Caco-2 (cell line): ENCODE data around the gene SPTB. TPM values are rescaled to one million over a fixed set of nuclear protein-coding genes. Genes with fewer than 3 reads are reported as not detected.

Experiments used
- BruUV-seq: library from RNA; stranded (reverse); fragments of 400-500 nt; replicated peaks from 2 replicates; lab custom pipeline; 2021; lab: Mats Ljungman, UMichigan
- CTCF ChIA-PET: fragments of 300-600 bp; sonication (Branson Sonifier 250); formaldehyde crosslinking; loops from one replicate; lab custom pipeline; 2022; ENCODE audit warnings: antibody characterized with exemption; lab: Charles Lee
- POLR2A ChIA-PET: fragments of 300-600 bp; sonication (Branson Sonifier 250); formaldehyde crosslinking; loops from one replicate; lab custom pipeline; 2022; ENCODE audit warnings: antibody characterized with exemption; lab: Charles Lee
- DNase-seq, 2 experiments: peaks; one replicate each; pipeline versions ENCODE4 v3.0.0 to v3.0.0-alpha.2; 2020 to 2022
- H3K27me3 ChIP-seq: replicated peaks from 2 replicates; pipeline ENCODE4 v1.6.0; 2011; ENCODE audit warnings: low read length; ENCODE audit not compliant: control insufficient read depth, insufficient read depth
- H3K36me3 ChIP-seq: 2 replicates; pipeline ENCODE4 v1.5.1; 2011; ENCODE audit warnings: low read length; ENCODE audit not compliant: control insufficient read depth, insufficient read depth
- H3K4me1 ChIP-seq: fragments of 250-450 bp; sonication (Bioruptor Pico); 2 replicates; pipeline ENCODE4 v1.5.1; 2020; ENCODE audit warnings: mild to moderate bottlenecking
- H3K4me3 ChIP-seq: 2 replicates; pipeline ENCODE4 v1.5.1; 2011; ENCODE audit warnings: low read depth, mild to moderate bottlenecking, control low read depth, low read length
- H3K9me3 ChIP-seq: fragments of 250-450 bp; sonication (Bioruptor Pico); 2 replicates; pipeline ENCODE4 v1.5.1; 2020; ENCODE audit warnings: mild to moderate bottlenecking, moderate library complexity
- H3K27ac Mint-ChIP-seq: one replicate; pipeline ENCODE4 v1.8.0; 2022; ENCODE audit warnings: mixed read lengths; ENCODE audit not compliant: unreplicated experiment
- H3K27me3 Mint-ChIP-seq: one replicate; pipeline ENCODE4 v1.8.0; 2022; ENCODE audit warnings: mixed read lengths; ENCODE audit not compliant: insufficient read depth, unreplicated experiment
- H3K36me3 Mint-ChIP-seq: one replicate; pipeline ENCODE4 v1.8.0; 2022; ENCODE audit warnings: mild to moderate bottlenecking, mixed read lengths; ENCODE audit not compliant: insufficient read depth, unreplicated experiment
- H3K4me1 Mint-ChIP-seq: one replicate; pipeline ENCODE4 v1.8.0; 2022; ENCODE audit warnings: low read depth, mixed read lengths; ENCODE audit not compliant: unreplicated experiment
- H3K4me3 Mint-ChIP-seq: one replicate; pipeline ENCODE4 v1.8.0; 2022; ENCODE audit warnings: mild to moderate bottlenecking, moderate library complexity, mixed read lengths; ENCODE audit not compliant: unreplicated experiment
- H3K9me3 Mint-ChIP-seq: one replicate; pipeline ENCODE4 v1.8.0; 2022; ENCODE audit warnings: mixed read lengths; ENCODE audit not compliant: unreplicated experiment
- CTCF ChIP-seq, 2 experiments: fragments of 200-600 bp in 1 of 2; IDR thresholded peaks; 1 replicate in 1 of 2; 2 replicates in 1 of 2; pipeline versions ENCODE4 v1.5.1 to v1.8.0; 2011 to 2022; ENCODE audit warnings: antibody characterized with exemption in 1 of 2, control low read depth in 1 of 2, inconsistent platforms in 1 of 2, low read depth in 1 of 2, low read length in 1 of 2, mild to moderate bottlenecking in 1 of 2, moderate library complexity in 1 of 2; ENCODE audit not compliant: insufficient read depth in 1 of 2, severe bottlenecking in 1 of 2, unreplicated experiment in 1 of 2
- intact Hi-C: fragments of 100-400 bp; cut with micrococcal nuclease; formaldehyde crosslinking; loops from one replicate; pipeline ENCODE4 v1.10.0; 2022; ENCODE audit not compliant: unreplicated experiment
- total RNA-seq: library from RNA; stranded (reverse); gene quantifications from 2 replicates; pipeline ENCODE4 v1.2.3, GENCODE V29; 2022

Gene SPTB
- total RNA-seq, 1 experiment from 2014 or later = 1.7 TPM

GRCh38 chr14:64753374-64753773 is 126.3 kb downstream of the SPTB start:
- H3K9me3 Mint-ChIP-seq = no peaks in the 10 kb centered on the region
- no peak overlapping the region for H3K4me3 Mint-ChIP-seq
- no peaks in the 10 kb centered on the region for H3K27me3 Mint-ChIP-seq
- intact Hi-C loops = loop anchor here (10.0 kb wide), 1 partner anchor 249 kb away; the partner anchor contains the start of genes ZBTB1 and ZBTB25
- CTCF ChIA-PET = no interaction called here
- Histone ChIP-seq H3K27me3 (no peaks in the 10 kb centered on the region), H3K4me3 (no peak overlapping the region), H3K4me1 (peaks cover 42% of the 10 kb centered on the region), H3K9me3 (no peaks in the 10 kb centered on the region), H3K36me3 (peaks cover 1% of the 10 kb centered on the region)
- H3K36me3 Mint-ChIP-seq = peaks cover 82% of the 10 kb centered on the region
- no TSS peak for BruUV-seq
- TF ChIP-seq CTCF (IDR thresholded peaks at IDR 0.05; ENCODE audit: insufficient read depth in 1 of 2, low read depth in 1 of 2, low read length in 1 of 2, severe bottlenecking in 1 of 2, unreplicated experiment in 1 of 2) = no peak
- peak overlapping the region; percentile 92 for H3K27ac Mint-ChIP-seq
- no peak for DNase-seq
- peaks cover 35% of the 10 kb centered on the region for H3K4me1 Mint-ChIP-seq
- POLR2A ChIA-PET = no interaction called here

- Histone ChIP-seq H3K4me3 (no peak overlapping the region), H3K9me3 (no peaks in the 10 kb centered on the region), H3K36me3 (peaks cover 1% of the 10 kb centered on the region), H3K4me1 (peaks cover 38% of the 10 kb centered on the region), H3K27me3 (no peaks in the 10 kb centered on the region)
- CTCF ChIA-PET = no interaction called here
- no peak overlapping the region for H3K27ac Mint-ChIP-seq
- H3K9me3 Mint-ChIP-seq = no peaks in the 10 kb centered on the region
- POLR2A ChIA-PET = no interaction called here
- H3K36me3 Mint-ChIP-seq = peaks cover 81% of the 10 kb centered on the region
- DNase-seq = no peak
- no peaks in the 10 kb centered on the region for H3K27me3 Mint-ChIP-seq
- peaks cover 32% of the 10 kb centered on the region for H3K4me1 Mint-ChIP-seq
- no peak overlapping the region for H3K4me3 Mint-ChIP-seq
- no TSS peak for BruUV-seq
- TF ChIP-seq CTCF (IDR thresholded peaks at IDR 0.05; ENCODE audit: insufficient read depth in 1 of 2, low read depth in 1 of 2, low read length in 1 of 2, severe bottlenecking in 1 of 2, unreplicated experiment in 1 of 2) = no peak
- intact Hi-C loops = loop anchor here (10.0 kb wide), 1 partner anchor 248 kb away; the partner anchor contains the start of genes ZBTB1 and ZBTB25
Observed at GRCh38 chr14:64752909-64753308, 126.8 kb downstream of the SPTB start.

GRCh38 chr14:64748995-64749714 is 130.6 kb downstream of the SPTB start:
- no peak overlapping the region for H3K4me3 Mint-ChIP-seq
- H3K4me3 ChIP-seq = no peak overlapping the region
- BruUV-seq = no TSS peak
- DNase-seq = no peak
- H3K36me3 ChIP-seq = peaks cover 8% of the 10 kb centered on the region
- CTCF ChIA-PET = no interaction called here
- H3K27me3 ChIP-seq = no peaks in the 10 kb centered on the region
- no peaks in the 10 kb centered on the region for H3K4me1 Mint-ChIP-seq
- H3K36me3 Mint-ChIP-seq = peaks cover 85% of the 10 kb centered on the region
- POLR2A ChIA-PET = no interaction called here
- no peak overlapping the region for H3K27ac Mint-ChIP-seq
- peaks cover under 1% of the 10 kb centered on the region; the same call in 1 of the 2 replicates for H3K4me1 ChIP-seq
- no peaks in the 10 kb centered on the region for H3K27me3 Mint-ChIP-seq
- H3K9me3 ChIP-seq = no peaks in the 10 kb centered on the region
- H3K9me3 Mint-ChIP-seq = no peaks in the 10 kb centered on the region
- no peak for TF ChIP-seq CTCF (IDR thresholded peaks at IDR 0.05; ENCODE audit: insufficient read depth in 1 of 2, low read depth in 1 of 2, low read length in 1 of 2, severe bottlenecking in 1 of 2, unreplicated experiment in 1 of 2)
- intact Hi-C loops = no loop called here
